Adrenal gland (tissue), 12 donors: ENCODE measurements around the gene TNFRSF6B. TPM values are rescaled to one million over a fixed set of nuclear protein-coding genes. Genes with fewer than 3 reads are reported as not detected.
A peak's percentile ranks its signal among the peaks of the same experiment; 100 is the strongest.

Source experiments
- DNase-seq, 7 donors: peaks; one replicate each; pipeline ENCODE4 v3.0.0-alpha.2; 2019 to 2020
- H3K27ac ChIP-seq, 5 donors: fragments of 200-600 bp; sonication (generic) in 4 of 5; 1 replicate in 3 of 5; 2 replicates in 2 of 5; pipeline versions ENCODE4 v1.5.1 to v1.8.0; 2016 to 2020; ENCODE audit warnings: mild to moderate bottlenecking in 1 of 5
- H3K27me3 ChIP-seq: fragments of 200-600 bp; 2 replicates; pipeline ENCODE4 v1.8.0; 2021
- H3K36me3 ChIP-seq, 2 donors: fragments of 200-600 bp; replicated peaks in 1 of 2; 1 replicate in 1 of 2; 2 replicates in 1 of 2; pipeline versions ENCODE4 v1.5.1 to v1.8.0; 2018 to 2022
- H3K4me1 ChIP-seq, 2 donors: fragments of 200-600 bp; replicated peaks in 1 of 2; 1 replicate in 1 of 2; 2 replicates in 1 of 2; pipeline versions ENCODE4 v1.5.1 to v1.8.0; 2018 to 2021
- H3K4me3 ChIP-seq, 4 donors: fragments of 200-600 bp; sonication (generic) in 3 of 4; one replicate each; pipeline ENCODE4 v1.5.1; 2016 to 2018
- H3K9me3 ChIP-seq, 3 donors: fragments of 200-600 bp; sonication (generic) in 1 of 3; replicated peaks in 1 of 3; 1 replicate in 2 of 3; 2 replicates in 1 of 3; pipeline versions ENCODE4 v1.5.1 to v1.8.0; 2016 to 2021
- POLR2A ChIP-seq, 2 donors: fragments of 450-650 bp; IDR thresholded peaks; one replicate each; pipeline ENCODE4 v1.6.1; 2017; ENCODE audit warnings: antibody characterized with exemption in 2 of 2, mild to moderate bottlenecking in 2 of 2, moderate library complexity in 1 of 2
- WGBS, 4 donors: extraction: QIAGEN DNeasy Blood & Tissue Kit in 2 of 4; methylation state at CpG; one replicate each; pipeline versions ENCODE4 v1.1.5 to v1.1.7; 2013 to 2017; 5-methylcytosine and 5-hydroxymethylcytosine counted together
- intact Hi-C, 2 donors: fragments of 100-400 bp; cut with DNase I; formaldehyde crosslinking; loops; one replicate each; pipeline versions ENCODE4 v1.14.1 to v1.15.0; 2022 to 2023
- polyA plus RNA-seq, 3 donors: library from polyadenylated mRNA; stranded (reverse); fragments of 200-250 nt in 2 of 3; fragments of 350-450 nt in 1 of 3; fragmentation: Illumina TruSeq in 1 of 3; extraction: RNeasy Lipid Tissue Mini Kit (QIAGEN cat#74804) in 1 of 3; gene quantifications; one replicate each; pipeline ENCODE4 v1.2.3, GENCODE V29; 2013 to 2014
- total RNA-seq, 9 donors: library from RNA; depleted of rRNA in 4 of 9; stranded (reverse); fragments of >200 nt in 4 of 9; fragments of 120-200 nt in 1 of 9; fragmentation: NEBNext Ultra II Directional in 1 of 9; extraction: Animal tissue kit (Norgen Biotek cat#: 25700) in 1 of 9; gene quantifications; one replicate each; pipeline versions ENCODE4 v1.1.0 to v1.2.4, GENCODE V29; 2013 to 2023
- TF ChIP-seq, protein P1 (sequence below), 6 experiments: fragments of 450-650 bp in 4 of 6; fragments of 200-600 bp in 2 of 6; sonication (generic) in 1 of 6; IDR thresholded peaks; 1 replicate in 5 of 6; 2 replicates in 1 of 6; pipeline versions ENCODE4 v1.5.1 to v1.8.0; 2016 to 2021; ENCODE audit warnings: antibody characterized with exemption in 6 of 6, mild to moderate bottlenecking in 2 of 6, moderate library complexity in 1 of 6
- donor health status: healthy with polysubstance abuse.
- donor health status: Bipolar disorder and iron deficiency.
- donor health status: DM: yes; HTN: yes; CAD: no.
- donor health status: DM: no; HTN: no; CAD: no.
- donor health status: DM: no; HTN: no; CAD: no.
- donor health status: DM: yes; HTN: yes; CAD: no.

The TNFRSF6B gene
- total and polyA plus RNA-seq, 12 donors = 0.78 to 43.3 (median 3.2) TPM; not detected in 3

DNA sequence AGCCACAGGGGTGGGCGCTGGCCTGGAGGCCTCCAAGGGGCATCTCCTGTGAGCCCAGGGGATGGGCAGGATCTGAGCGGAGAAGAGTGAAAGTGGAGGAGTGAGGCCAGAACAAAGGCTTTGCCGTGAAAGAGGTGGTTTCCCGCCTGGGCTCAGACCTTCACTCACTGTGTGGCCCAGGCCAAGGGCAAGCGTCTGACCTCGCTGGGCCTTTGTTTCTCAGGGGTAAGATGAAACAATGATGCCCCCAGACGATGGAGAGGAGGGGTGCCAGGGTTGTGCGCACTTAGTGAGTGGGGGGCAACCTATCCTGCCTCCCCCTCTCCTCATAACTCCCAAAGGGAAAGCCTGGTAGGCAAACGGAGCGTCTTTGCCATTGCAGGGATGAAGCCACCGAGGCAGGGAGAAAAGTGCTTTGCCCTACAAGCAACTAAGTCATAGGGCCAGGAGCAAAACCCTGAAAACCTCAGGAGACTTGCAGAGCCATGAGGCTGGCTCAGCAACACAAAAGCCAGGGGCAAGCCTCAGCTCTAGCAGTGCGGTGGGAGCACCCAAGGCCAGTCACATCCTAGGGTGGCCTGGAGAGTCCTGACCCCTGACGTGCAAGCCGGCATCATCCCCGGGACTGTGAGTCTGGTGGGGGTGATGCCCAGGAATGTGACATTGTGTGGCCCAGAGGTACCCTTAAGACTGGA is 42.3 kb upstream of the TNFRSF6B start:
- 42 to 52% (median 46%) methylated on average over 13 to 15 of the region's 15 CpGs for WGBS, 4 donors
- intact Hi-C loops = no loop called here
- H3K27me3 ChIP-seq = no peaks in the 10 kb centered on the region
- TF ChIP-seq POLR2A (IDR thresholded peaks at IDR 0.05) = no peak
- TF ChIP-seq, protein P1, sequence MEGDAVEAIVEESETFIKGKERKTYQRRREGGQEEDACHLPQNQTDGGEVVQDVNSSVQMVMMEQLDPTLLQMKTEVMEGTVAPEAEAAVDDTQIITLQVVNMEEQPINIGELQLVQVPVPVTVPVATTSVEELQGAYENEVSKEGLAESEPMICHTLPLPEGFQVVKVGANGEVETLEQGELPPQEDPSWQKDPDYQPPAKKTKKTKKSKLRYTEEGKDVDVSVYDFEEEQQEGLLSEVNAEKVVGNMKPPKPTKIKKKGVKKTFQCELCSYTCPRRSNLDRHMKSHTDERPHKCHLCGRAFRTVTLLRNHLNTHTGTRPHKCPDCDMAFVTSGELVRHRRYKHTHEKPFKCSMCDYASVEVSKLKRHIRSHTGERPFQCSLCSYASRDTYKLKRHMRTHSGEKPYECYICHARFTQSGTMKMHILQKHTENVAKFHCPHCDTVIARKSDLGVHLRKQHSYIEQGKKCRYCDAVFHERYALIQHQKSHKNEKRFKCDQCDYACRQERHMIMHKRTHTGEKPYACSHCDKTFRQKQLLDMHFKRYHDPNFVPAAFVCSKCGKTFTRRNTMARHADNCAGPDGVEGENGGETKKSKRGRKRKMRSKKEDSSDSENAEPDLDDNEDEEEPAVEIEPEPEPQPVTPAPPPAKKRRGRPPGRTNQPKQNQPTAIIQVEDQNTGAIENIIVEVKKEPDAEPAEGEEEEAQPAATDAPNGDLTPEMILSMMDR (IDR thresholded peaks at IDR 0.05) = no peak
- H3K4me3 ChIP-seq = peak overlapping the region in 1 of 4 donors; percentile 89
- H3K36me3 ChIP-seq = no peaks in the 10 kb centered on the region
- DNase-seq = no peak
- H3K27ac ChIP-seq = peak overlapping the region in 3 of 5 donors; percentile 52 to 84 (median 77)
- H3K4me1 ChIP-seq = peaks cover 27 to 36% of the 10 kb centered on the region in 2 donors
- no peaks in the 10 kb centered on the region for H3K9me3 ChIP-seq

DNA sequence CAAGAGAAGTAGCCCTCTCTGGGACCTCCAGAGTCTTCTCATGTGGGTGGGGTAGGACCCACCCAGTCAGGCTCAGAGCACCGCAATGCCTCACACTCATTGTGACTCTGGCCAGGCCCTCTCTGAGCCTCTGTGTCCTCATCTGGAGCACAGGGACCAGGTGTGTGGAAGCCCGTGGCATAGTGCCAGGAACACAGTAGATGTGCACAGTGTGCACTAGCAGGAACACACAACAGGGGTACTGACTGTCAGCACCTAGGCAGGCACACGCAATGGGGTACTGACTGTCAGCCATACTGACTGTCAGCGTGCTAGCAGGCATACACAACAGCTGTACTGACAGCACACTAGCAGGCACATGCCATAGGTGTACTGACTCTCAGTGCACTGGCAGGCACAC is 41.2 kb upstream of the TNFRSF6B start:
- Histone ChIP-seq H3K27ac (no peak overlapping the region), H3K4me1 (peaks cover 30 to 44% of the 10 kb centered on the region in 2 donors), H3K27me3 (no peaks in the 10 kb centered on the region), H3K4me3 (no peak overlapping the region), H3K9me3 (no peaks in the 10 kb centered on the region), H3K36me3 (no peaks in the 10 kb centered on the region)
- no peak for DNase-seq
- intact Hi-C loops = no loop called here
- TF ChIP-seq, protein P1 (IDR thresholded peaks at IDR 0.05) = no peak
- no peak for TF ChIP-seq POLR2A (IDR thresholded peaks at IDR 0.05)
- 84 to 100% (median 97%) methylated on average over 1 to 4 of the region's 4 CpGs for WGBS, 4 donors

DNA sequence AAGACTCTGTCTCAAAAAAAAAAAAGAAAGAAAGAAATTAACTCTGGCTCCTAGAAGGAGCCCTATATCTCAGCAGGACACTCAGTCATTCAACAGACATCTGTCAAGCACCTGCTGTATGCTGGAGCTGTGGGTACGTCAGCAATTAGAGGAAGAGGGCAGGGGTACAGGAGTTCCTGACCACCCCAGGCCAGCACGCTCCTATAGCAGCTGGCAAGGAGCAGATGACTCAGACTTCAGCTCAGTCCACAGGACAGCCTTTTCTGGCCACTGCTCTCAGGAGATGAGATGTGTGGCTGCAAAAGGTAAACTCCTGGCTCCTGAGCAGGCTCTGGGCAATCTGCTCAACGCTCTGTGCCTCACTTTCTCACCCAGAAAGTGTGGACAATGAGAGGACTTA is 40.0 kb upstream of the TNFRSF6B start:
- H3K4me3 ChIP-seq = no peak overlapping the region
- no peak for TF ChIP-seq POLR2A (IDR thresholded peaks at IDR 0.05)
- TF ChIP-seq, protein P1 (IDR thresholded peaks at IDR 0.05) = no peak
- H3K36me3 ChIP-seq = peaks cover 0 to 4% of the 10 kb centered on the region in 2 donors
- no peak overlapping the region for H3K27ac ChIP-seq
- no peaks in the 10 kb centered on the region for H3K9me3 ChIP-seq
- no peak for DNase-seq
- no peaks in the 10 kb centered on the region for H3K27me3 ChIP-seq
- intact Hi-C loops = no loop called here
- peaks cover 29 to 40% of the 10 kb centered on the region in 2 donors for H3K4me1 ChIP-seq
- WGBS, 4 donors = 92 to 95% (median 92%) methylated on average over 2 to 3 of the region's 3 CpGs

DNA sequence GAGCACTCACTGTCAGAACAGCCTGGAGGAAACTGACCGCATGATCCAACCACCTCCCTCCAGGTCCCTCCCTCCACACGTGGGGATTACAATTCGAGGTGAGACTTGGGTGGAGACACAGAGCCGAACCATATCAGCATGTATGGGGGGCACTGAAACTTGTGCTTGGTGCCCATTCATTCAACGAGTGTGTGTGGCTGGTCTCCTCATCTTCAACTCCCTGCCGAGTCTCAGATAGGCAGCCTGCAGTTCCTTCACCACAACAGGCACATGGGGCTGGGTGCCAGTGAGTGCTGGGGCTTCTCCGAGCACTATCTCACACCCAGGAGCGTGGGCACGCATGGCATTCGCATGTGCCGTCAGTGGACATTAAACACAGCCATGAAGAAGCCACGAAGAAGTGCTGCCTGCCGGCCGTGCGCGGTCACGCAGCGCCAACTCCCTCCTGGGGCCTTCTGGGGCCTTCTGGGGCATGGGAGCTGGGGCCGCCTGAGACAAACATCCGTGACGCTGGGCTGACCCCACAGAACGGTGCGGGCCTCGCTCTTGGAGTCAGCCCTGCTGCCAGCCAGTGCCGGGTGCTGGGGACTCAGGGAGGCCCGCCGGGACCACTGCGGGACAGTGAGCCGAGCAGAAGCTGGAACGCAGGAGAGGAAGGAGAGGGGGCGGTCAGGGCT is 39.1 kb upstream of the TNFRSF6B start:
- intact Hi-C loops = no loop called here
- peak overlapping the region; percentile 82 to 92 (median 84) for H3K27ac ChIP-seq
- H3K27me3 ChIP-seq = no peaks in the 10 kb centered on the region
- DNase-seq = peak in 1 of 7 donors; percentile 23
- H3K9me3 ChIP-seq = no peaks in the 10 kb centered on the region
- H3K4me1 ChIP-seq = peaks cover 19 to 31% of the 10 kb centered on the region in 2 donors
- H3K4me3 ChIP-seq = peak overlapping the region in 2 of 4 donors; percentile 81 to 91
- peaks cover 0 to 14% of the 10 kb centered on the region in 2 donors for H3K36me3 ChIP-seq
- 38 to 72% (median 44%) methylated on average over 7 to 31 of the region's 31 CpGs for WGBS, 4 donors
- TF ChIP-seq, protein P1 (IDR thresholded peaks at IDR 0.05) = no peak
- TF ChIP-seq POLR2A (IDR thresholded peaks at IDR 0.05) = no peak
